Activated T-cell treated with anti-CD3 and anti-CD28 coated beads for 4 hours (primary cell): ENCODE measurements around the gene SYTL5.

Experiments used
- DNase-seq: peaks from one replicate; pipeline ENCODE4 v3.0.0-alpha.2; 2020

SYTL5 gene

DNA sequence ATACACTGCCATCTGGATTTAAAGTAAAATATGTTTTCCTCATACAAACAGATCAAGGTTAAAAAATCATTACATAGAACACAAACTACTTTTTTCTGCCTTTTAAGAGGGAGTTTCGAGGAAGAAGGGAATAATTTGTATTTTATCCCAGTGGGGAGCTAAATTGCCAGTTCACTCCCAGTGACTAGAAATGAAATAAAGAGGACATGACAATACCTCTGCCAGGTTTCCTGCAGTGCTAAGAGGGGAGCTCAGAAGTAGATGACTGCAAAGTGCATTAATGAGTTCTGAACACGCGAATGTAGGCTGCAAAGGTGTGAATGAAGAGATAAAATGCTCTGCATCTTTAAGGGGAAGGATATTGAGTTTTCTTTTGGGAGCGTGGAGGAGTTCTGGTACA is 144.6 kb downstream of the SYTL5 start:
- DNase-seq: no peak

DNA sequence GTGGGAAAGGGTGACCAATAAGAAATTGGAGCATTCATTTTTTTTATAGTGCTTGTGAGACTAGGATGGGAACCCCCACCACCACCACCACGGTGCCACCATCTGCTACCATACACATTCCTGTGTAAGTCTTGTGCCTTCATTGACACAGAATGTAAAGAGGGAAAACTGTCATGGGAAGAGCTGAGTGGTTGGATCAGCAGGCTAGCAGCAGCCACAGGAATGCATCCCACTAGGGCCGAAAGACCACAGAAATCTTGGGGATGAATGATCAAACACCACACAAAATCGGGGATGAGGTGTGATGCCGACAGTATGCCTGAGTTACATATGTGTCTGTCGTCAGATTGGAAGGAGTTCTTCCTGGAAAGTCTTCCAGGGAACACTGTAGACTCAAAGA is 145.1 kb downstream of the SYTL5 start:
- no peak for DNase-seq

DNA sequence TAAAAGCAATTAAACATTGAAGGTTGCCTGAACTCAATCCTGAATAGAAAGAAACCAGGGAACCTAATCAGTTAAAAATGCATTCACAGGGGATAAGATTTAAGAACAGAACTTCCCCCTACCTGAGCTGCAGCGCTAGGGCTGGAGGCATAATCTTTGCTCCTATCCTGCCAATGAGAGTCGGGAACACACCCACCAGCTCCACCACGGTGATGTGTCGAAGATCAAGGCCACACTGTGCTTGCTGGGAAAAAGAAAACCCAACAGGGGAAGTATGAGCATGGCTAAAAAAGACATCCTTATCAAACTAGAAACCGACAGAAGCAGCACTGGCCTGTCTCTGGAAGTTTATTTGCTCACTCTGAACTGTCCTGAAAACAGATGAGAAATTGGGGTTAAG is 148.0 kb downstream of the SYTL5 start:
- DNase-seq: no peak

DNA sequence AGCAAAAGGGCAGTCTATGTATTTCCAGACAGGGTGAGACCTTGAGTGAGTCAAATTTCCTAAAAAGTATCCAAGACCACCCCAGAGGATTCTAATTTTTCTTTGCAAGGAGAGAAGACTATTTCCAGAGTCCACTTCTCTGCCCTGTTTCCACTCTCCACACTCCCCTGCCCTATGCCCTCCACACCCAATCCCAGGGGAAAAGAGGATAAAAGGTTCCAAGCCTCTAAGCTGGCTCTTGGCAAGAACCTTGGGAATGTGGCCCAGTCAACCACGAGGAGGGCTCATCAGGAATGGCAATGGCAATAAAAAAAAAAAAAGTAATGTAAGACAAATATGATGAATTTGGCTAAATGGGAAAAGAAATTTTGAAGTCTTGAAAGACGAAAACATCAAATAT is 148.5 kb downstream of the SYTL5 start:
- DNase-seq: no peak

DNA sequence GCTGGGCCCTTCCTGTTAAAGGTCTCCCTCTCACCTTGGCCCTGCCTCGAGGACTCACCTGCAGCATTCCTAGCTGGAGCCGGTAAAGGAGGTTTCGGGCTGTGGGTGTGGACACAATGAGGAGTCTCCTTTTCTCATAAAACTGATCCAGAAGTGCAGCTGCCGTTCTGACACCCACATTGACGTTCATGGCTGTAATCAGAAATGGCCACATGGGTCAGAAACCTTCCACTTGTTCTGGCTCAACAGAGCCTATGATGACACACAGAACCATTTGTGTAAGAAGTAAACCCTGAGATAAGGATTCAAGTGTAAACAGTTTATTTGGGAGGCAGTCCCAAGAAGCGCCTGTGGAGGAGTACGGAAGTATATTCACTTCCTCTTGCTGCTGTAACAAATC is 150.5 kb downstream of the SYTL5 start:
- DNase-seq: no peak

DNA sequence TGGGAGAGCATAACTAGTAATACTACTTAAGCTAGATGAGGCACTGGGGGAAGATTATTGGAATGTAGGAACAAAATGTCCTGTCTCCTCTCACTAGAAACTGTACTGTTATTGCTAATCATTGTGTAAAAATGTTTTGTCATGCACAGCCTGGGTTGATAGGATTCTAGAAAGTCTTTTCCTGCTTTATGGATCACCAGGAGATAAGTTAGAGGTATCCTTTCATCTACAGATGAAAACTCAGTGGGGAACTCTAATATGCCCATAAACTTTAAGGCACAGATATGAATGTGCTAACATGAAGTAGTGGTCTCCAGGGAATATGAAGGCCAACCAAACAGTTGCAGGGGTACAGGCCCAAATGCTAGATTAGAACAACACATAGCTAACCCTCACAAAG is 156.8 kb downstream of the SYTL5 start:
- no peak for DNase-seq

DNA sequence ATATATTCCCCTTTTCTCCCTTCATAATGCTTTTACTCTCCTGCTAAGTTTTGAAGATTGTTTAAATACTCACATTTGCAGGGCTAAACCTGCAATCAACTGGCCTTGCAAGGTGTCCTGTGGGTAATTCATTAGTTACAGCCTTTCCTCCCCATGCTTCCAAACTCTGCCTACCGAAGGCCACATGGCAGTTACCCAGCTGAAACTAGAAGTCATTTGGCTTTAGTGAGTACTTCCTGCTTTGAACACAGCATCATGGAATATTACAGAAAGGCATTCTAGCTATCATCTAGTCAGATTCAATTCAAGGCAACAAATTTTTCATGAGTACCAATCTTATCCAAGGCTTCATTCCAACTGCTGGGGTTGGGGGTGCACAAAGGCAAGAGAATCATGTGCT is 158.7 kb downstream of the SYTL5 start:
- no peak for DNase-seq

DNA sequence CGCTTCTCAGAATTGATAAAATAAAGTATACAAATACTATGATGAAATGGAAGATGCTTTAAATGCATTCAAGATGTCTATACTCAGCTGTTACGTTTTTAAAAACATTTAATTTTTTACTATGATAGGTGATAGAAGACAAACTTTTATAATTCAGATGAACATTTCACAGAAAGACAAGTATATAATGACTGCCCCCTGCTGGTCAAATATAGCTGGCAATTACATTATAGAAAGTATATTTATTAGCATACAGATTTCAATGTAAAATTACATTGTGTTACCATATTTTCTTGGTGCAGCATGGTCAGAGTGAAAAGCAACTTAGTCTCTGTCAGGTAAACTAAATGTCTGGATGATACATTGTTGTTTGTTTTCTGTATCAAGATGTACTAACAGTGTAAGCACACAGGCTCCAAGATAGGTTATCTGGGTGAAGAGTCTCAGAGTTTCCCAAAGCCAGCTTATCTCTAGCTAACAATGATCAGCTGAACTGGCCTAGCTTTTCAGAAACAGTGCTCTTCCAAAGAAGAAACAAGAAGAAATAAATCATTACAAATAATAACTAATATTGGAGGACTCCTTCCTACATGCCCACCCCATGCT is 160.2 kb downstream of the SYTL5 start:
- peak; percentile 7 for DNase-seq

DNA sequence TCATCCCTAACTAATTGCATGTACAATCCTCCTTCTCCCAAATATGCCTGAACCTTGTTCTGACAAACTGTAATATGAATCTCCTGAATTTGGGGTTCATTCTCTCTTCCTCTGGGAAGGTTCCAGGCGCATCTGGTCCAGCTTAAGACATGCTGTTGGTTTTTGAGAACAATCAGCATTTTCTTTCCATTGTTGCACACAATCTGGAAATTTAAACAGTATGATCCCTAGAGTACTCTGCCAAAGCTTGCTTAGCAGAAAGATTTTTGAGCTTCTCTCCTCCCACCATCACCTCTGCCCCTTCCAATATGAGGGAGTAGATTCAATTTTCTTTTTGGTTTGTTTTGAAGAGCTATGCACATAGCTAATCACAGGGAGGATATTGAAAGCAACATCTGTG is 164.2 kb downstream of the SYTL5 start:
- DNase-seq: no peak

DNA sequence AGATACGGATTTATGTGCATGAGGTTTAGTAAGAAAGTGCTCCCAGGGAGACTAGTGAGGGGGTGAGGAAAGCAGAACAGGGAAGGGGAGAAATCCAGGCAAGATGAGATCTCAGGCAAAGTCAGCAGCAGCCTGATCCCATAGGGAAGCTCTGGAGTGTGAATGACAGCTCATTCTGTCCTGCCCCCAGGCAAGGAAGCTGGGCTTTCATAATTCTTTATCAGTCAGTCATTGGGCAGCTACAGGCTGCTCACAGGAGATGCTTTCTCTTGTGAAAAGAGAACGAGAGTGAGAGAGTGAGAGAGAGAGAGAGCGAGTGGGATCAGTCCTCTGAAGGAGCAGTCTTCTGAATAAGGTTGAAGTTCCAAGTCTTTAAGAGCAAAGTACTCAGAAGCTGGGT is 166.2 kb downstream of the SYTL5 start:
- no peak for DNase-seq

DNA sequence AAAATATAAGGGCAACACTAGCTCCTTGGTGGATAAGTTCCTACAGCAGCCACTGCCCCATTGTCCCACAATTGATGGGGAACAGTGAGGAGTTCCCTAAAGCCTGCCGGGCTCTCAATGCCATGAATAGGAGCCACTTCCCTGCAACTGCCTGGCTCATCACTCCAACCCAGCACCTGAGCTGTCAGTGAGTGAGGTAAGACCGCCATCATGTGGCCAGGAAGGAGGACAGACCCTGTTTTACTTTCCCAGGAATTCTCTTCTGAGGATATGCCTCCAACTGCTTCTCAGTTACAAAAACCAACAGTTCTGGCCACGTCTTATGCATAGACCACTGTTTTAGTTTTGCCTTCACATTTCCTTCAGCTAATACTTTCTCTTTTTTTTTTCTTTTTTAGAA is 168.8 kb downstream of the SYTL5 start:
- DNase-seq: no peak

DNA sequence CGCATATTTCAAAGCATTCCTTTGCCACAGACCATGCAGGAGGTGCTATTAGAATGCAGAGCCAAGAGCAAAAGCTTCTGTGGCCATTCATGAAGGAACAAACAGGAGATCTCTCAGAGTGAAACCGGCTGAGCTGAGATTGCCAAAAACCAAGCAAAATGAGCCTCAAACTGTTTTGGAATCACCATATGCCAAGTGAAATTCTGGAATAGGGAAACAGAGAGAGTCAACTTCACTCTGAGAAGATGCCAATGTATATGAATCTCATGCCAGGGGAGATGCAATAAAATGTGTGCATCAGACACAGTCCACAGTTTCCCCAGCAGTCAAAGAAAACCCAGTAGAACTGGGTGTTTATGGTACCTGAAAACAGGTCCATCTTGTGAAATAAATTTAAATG is 172.0 kb downstream of the SYTL5 start:
- DNase-seq: no peak
